ENCODE measurements around the gene TMEM209.

The TMEM209 gene

GRCh38 chr7:130118294-130118693 lies 86.9 kb downstream of the TMEM209 start:
- no peak for DNase-seq

GRCh38 chr7:130114776-130115175 lies 90.4 kb downstream of the TMEM209 start:
- no peak for DNase-seq

All from right hindlimb (tissue), 1 donor.